ENCODE results near the gene AMOTL1. TPM values are rescaled to one million over a fixed set of nuclear protein-coding genes. Genes with fewer than 3 reads are reported as not detected.

Gene AMOTL1
- total and polyA plus RNA-seq, 2 of the 8 experiments (the other 6 are each of a cell fraction or from before 2014, with no cell fraction given): 9.0 to 27.6 TPM

GRCh38 chr11:94837317-94837716, 69.2 kb downstream of the AMOTL1 start:
- no peaks in the 10 kb centered on the region for H3K27me3 ChIP-seq (replicated peaks in 1 of 4; ENCODE audit: control insufficient read depth in 3 of 4, extremely low read depth in 1 of 4, insufficient read depth in 3 of 4, low read length in 3 of 4)
- no peak overlapping the region for H2BK12ac ChIP-seq (ENCODE audit: low read depth, low read length)
- no peak overlapping the region for H2BK5ac ChIP-seq (ENCODE audit: low read depth, low read length)
- H4K8ac ChIP-seq (ENCODE audit: extremely low read depth, insufficient read depth, low read length): no peak overlapping the region
- CTCF ChIA-PET (ENCODE audit: partially characterized antibody): no interaction called here
- H3K27ac ChIP-seq (ENCODE audit: low read depth, low read length): no peak overlapping the region
- H2BK120ac ChIP-seq (replicated peaks; ENCODE audit: low read depth, low read length): no peak overlapping the region
- H3K79me2 ChIP-seq (ENCODE audit: control insufficient read depth in 1 of 2, insufficient read depth in 2 of 2, low read length in 2 of 2): no peaks in the 10 kb centered on the region
- DNase-seq (ENCODE audit: low read depth in 1 of 2, low spot score in 2 of 2) (no peak), FAIRE-seq (no peak)
- peaks cover 0 to 2% of the 10 kb centered on the region in 2 experiments for H4K20me1 ChIP-seq (replicated peaks in 1 of 2; ENCODE audit: control insufficient read depth in 1 of 2, insufficient read depth in 2 of 2, low read length in 2 of 2)
- no peak overlapping the region for H2BK20ac ChIP-seq (ENCODE audit: low read length)
- no peaks in the 10 kb centered on the region; the same call in 1 of the 2 replicates for H3K79me1 ChIP-seq (ENCODE audit: low read depth, low read length)
- no peak overlapping the region for H3K18ac ChIP-seq (ENCODE audit: extremely low read depth, low read length)
- no peak overlapping the region for H3K4me2 ChIP-seq (ENCODE audit: insufficient read depth in 1 of 2, low read depth in 2 of 2, low read length in 2 of 2)
- no peak overlapping the region for H2AK5ac ChIP-seq (ENCODE audit: low read depth, low read length)
- H3K9me3 ChIP-seq (ENCODE audit: insufficient read depth in 2 of 2, low read depth in 1 of 2, low read length in 1 of 2): no peaks in the 10 kb centered on the region
- POLR2A ChIA-PET (ENCODE audit: partially characterized antibody): no interaction called here
- no peak for TF ChIP-seq KDM4A (IDR thresholded peaks at IDR 0.05; ENCODE audit: low read depth, low read length, severe bottlenecking)
- no peak for TF ChIP-seq USF2 (IDR thresholded peaks at IDR 0.05; ENCODE audit: low read length)
- TF ChIP-seq KDM5A (IDR thresholded peaks at IDR 0.05; ENCODE audit: low read length): no peak
- TF ChIP-seq TCF12 (IDR thresholded peaks at IDR 0.05; ENCODE audit: low read depth, low read length): no peak
- no peak for TF ChIP-seq YY1 (IDR thresholded peaks at IDR 0.05; ENCODE audit: low read depth, low read length)
- no peak for TF ChIP-seq RBBP5 (IDR thresholded peaks at IDR 0.05; ENCODE audit: borderline replicate concordance, low read depth, low read length)
- TF ChIP-seq CHD1 (IDR thresholded peaks at IDR 0.05; ENCODE audit: low read depth, low read length): no peak
- no peak for TF ChIP-seq BRCA1 (IDR thresholded peaks at IDR 0.05; ENCODE audit: low read depth, low read length)
- no peak for TF ChIP-seq JUND (IDR thresholded peaks at IDR 0.05; ENCODE audit: low read length)
- no peak for TF ChIP-seq SUZ12 (IDR thresholded peaks at IDR 0.05; ENCODE audit: low read length)
- TF ChIP-seq MAFK (IDR thresholded peaks at IDR 0.05; ENCODE audit: low read depth, low read length): no peak
- TF ChIP-seq HDAC2 (IDR thresholded peaks at IDR 0.05; ENCODE audit: borderline replicate concordance in 1 of 2, low read depth in 2 of 2, low read length in 2 of 2): no peak
- no peak overlapping the region for H3K14ac ChIP-seq (ENCODE audit: insufficient read length)
- no peak overlapping the region for H3K9ac ChIP-seq (replicated peaks in 1 of 4; ENCODE audit: extremely low read depth in 1 of 4, low read depth in 3 of 4, low read length in 3 of 4)
- peaks cover 0 to 11% (median 3%) of the 10 kb centered on the region in 4 experiments; a peak in 7 of 8 replicates for H3K36me3 ChIP-seq (ENCODE audit: control insufficient read depth in 2 of 4, insufficient read depth in 4 of 4, low read length in 3 of 4)
- no peak overlapping the region for H4K5ac ChIP-seq (ENCODE audit: insufficient read length, low read depth, low read length)
- no peak overlapping the region for H2AFZ ChIP-seq (ENCODE audit: low read length)
- WGBS, 2 experiments (ENCODE audit: extremely low coverage in 1 of 2, insufficient coverage in 1 of 2, insufficient read length in 1 of 2, insufficient replicate concordance in 2 of 2, low coverage in 1 of 2, low lambda C conversion rate in 2 of 2, missing lambda C conversion rate in 1 of 2): 94% methylated on average over 2 of the region's 2 CpGs; no CpG with 5 or more reads in 1 of the 2 experiments
- no peak overlapping the region for H2BK15ac ChIP-seq (ENCODE audit: low read length)
- H3K23ac ChIP-seq (ENCODE audit: insufficient read length): no peak overlapping the region
- no peak overlapping the region for H3K4me3 ChIP-seq (ENCODE audit: extremely low read depth in 1 of 4, insufficient read depth in 2 of 4, low read depth in 3 of 4, low read length in 4 of 4)
- no peak overlapping the region for H3K4ac ChIP-seq (replicated peaks; ENCODE audit: insufficient read length, low read depth, low read length)
- H3K56ac ChIP-seq (replicated peaks; ENCODE audit: insufficient read length, low read depth, low read length): no peak overlapping the region
- no peaks in the 10 kb centered on the region for H3K4me1 ChIP-seq (replicated peaks in 1 of 4; ENCODE audit: control insufficient read depth in 3 of 4, insufficient read depth in 4 of 4, low read length in 3 of 4)
- no peak overlapping the region for H4K91ac ChIP-seq (replicated peaks; ENCODE audit: insufficient read length, low read length)
- H3K23me2 ChIP-seq (ENCODE audit: low read depth, low read length): no peaks in the 10 kb centered on the region
